Osteocyte (in vitro differentiated cells): ENCODE data around the gene BET1L. TPM values are rescaled to one million over a fixed set of nuclear protein-coding genes. Genes with fewer than 3 reads are reported as not detected.
A peak's percentile ranks its signal among the peaks of the same experiment; 100 is the strongest.

Experiments
- DNase-seq: peaks from one replicate; pipeline ENCODE4 v3.0.0; 2021; ENCODE audit warnings: mixed read lengths; ENCODE audit not compliant: unreplicated experiment; ENCODE audit errors: extremely low spot score
- H3K27ac Mint-ChIP-seq: one replicate; pipeline ENCODE4 v1.8.0; 2021; ENCODE audit warnings: mild to moderate bottlenecking, mixed read lengths; ENCODE audit not compliant: unreplicated experiment
- H3K27me3 Mint-ChIP-seq: one replicate; pipeline ENCODE4 v1.8.0; 2021; ENCODE audit warnings: mixed read lengths; ENCODE audit not compliant: unreplicated experiment
- H3K36me3 Mint-ChIP-seq: one replicate; pipeline ENCODE4 v1.8.0; 2021; ENCODE audit warnings: mixed read lengths; ENCODE audit not compliant: unreplicated experiment
- H3K4me1 Mint-ChIP-seq: one replicate; pipeline ENCODE4 v1.8.0; 2021; ENCODE audit warnings: mixed read lengths; ENCODE audit not compliant: unreplicated experiment
- H3K4me3 Mint-ChIP-seq: one replicate; pipeline ENCODE4 v1.8.0; 2021; ENCODE audit warnings: mild to moderate bottlenecking, moderate library complexity, mixed read lengths; ENCODE audit not compliant: unreplicated experiment
- H3K9me3 Mint-ChIP-seq: one replicate; pipeline ENCODE4 v1.8.0; 2021; ENCODE audit warnings: mixed read lengths; ENCODE audit not compliant: unreplicated experiment
- CTCF ChIP-seq: fragments of 200-600 bp; sonication (generic); IDR thresholded peaks from 2 replicates; pipeline ENCODE4 v1.5.0; 2021; ENCODE audit warnings: antibody characterized with exemption, mild to moderate bottlenecking, moderate library complexity
- total RNA-seq: library from RNA; stranded (reverse); gene quantifications from 2 replicates; pipeline ENCODE4 v1.2.1, GENCODE V29; 2021

Gene BET1L
- total RNA-seq, 1 donor from 2014 or later = 59.3 TPM

- Mint-ChIP-seq H3K27me3 (no peaks in the 10 kb centered on the region), H3K4me1 (peaks cover 27% of the 10 kb centered on the region), H3K4me3 (peak within 1 kb of the TSS; percentile 94), H3K36me3 (peaks cover 12% of the 10 kb centered on the region), H3K9me3 (no peaks in the 10 kb centered on the region), H3K27ac (peak within 1 kb of the TSS; percentile 98)
- TF ChIP-seq CTCF = peak; percentile 7
- DNase-seq = peak; percentile 91
Measured at GRCh38 chr11:235997-236773, 29.0 kb upstream of the BET1L start, which contains the start of gene SIRT3. TSS of gene SIRT3 (minus strand) at chr11:236342. CDS start at chr11:236328, 14 bp downstream.

- Mint-ChIP-seq H3K36me3 (peaks cover 12% of the 10 kb centered on the region), H3K27me3 (no peaks in the 10 kb centered on the region), H3K4me1 (peaks cover 27% of the 10 kb centered on the region), H3K4me3 (peak overlapping the region; percentile 84), H3K9me3 (no peaks in the 10 kb centered on the region), H3K27ac (peak overlapping the region; percentile 83)
- DNase-seq = no peak
- no peak for TF ChIP-seq CTCF
Measured at GRCh38 chr11:235609-235996, 28.4 kb upstream of the BET1L start.

GRCh38 chr11:235180-235579 is 28.0 kb upstream of the BET1L start:
- Mint-ChIP-seq H3K4me1 (peaks cover 27% of the 10 kb centered on the region), H3K4me3 (peak overlapping the region; percentile 84), H3K36me3 (peaks cover 9% of the 10 kb centered on the region), H3K27ac (peak overlapping the region; percentile 83), H3K9me3 (no peaks in the 10 kb centered on the region), H3K27me3 (no peaks in the 10 kb centered on the region)
- TF ChIP-seq CTCF = no peak
- no peak for DNase-seq

GRCh38 chr11:232783-233565 is 25.8 kb upstream of the BET1L start:
- Mint-ChIP-seq H3K9me3 (no peaks in the 10 kb centered on the region), H3K27ac (no peak overlapping the region), H3K36me3 (peaks cover 7% of the 10 kb centered on the region)

More at GRCh38 chr11:232783-233565, 25.8 kb upstream of the BET1L start:
- Mint-ChIP-seq H3K4me1 (peaks cover 15% of the 10 kb centered on the region), H3K27me3 (no peaks in the 10 kb centered on the region), H3K4me3 (no peak overlapping the region)
- DNase-seq = no peak
- TF ChIP-seq CTCF = no peak
